B cell (primary cell): ENCODE results near the gene MICU1. TPM values are rescaled to one million over a fixed set of nuclear protein-coding genes. Genes with fewer than 3 reads are reported as not detected.

Experiments
- ATAC-seq: fragments of 200-7000 bp; cut with Tn5 transposase; one replicate; pipeline ENCODE4 v1.10.0; 2021; ENCODE audit warnings: low read depth, mild to moderate bottlenecking, moderate number of reproducible peaks, moderate library complexity
- CTCF ChIA-PET: fragments of 350-600 bp; sonication (Branson Sonifier 250); formaldehyde crosslinking; loops from one replicate; lab custom pipeline; 2021; ENCODE audit warnings: antibody characterized with exemption, inconsistent platforms; lab: Charles Lee
- POLR2A ChIA-PET: fragments of 350-600 bp; sonication (Branson Sonifier 250); formaldehyde crosslinking; loops from one replicate; lab custom pipeline; 2021; ENCODE audit warnings: antibody characterized with exemption; lab: Charles Lee
- DNase-seq: peaks from one replicate; pipeline ENCODE4 v3.0.0; 2013
- H2AFZ ChIP-seq: 2 replicates; pipeline ENCODE4 v1.6.1; 2012; ENCODE audit warnings: mild to moderate bottlenecking, low read depth, low read length; ENCODE audit not compliant: insufficient read depth, poor library complexity, severe bottlenecking
- H3K27ac ChIP-seq, 2 donors: 1 replicate in 1 of 2; 2 replicates in 1 of 2; pipeline ENCODE4 v1.5.1; 2012 to 2013; ENCODE audit warnings: low read length in 2 of 2, mild to moderate bottlenecking in 2 of 2, moderate library complexity in 1 of 2
- H3K27me3 ChIP-seq, 4 experiments: fragments of 200-600 bp in 1 of 4; sonication (generic) in 1 of 4; replicated peaks in 1 of 4; 1 replicate in 2 of 4; 2 replicates in 2 of 4; pipeline versions ENCODE4 v1.6.1 to v1.7.0; 2013 to 2016; ENCODE audit warnings: low read length in 3 of 4, mild to moderate bottlenecking in 2 of 4, mixed read lengths in 1 of 4, moderate library complexity in 1 of 4; ENCODE audit not compliant: insufficient read depth in 4 of 4, control insufficient read depth in 3 of 4; ENCODE audit errors: control extremely low read depth in 1 of 4
- H3K36me3 ChIP-seq, 2 experiments: replicated peaks in 1 of 2; 1 replicate in 1 of 2; 2 replicates in 1 of 2; pipeline versions ENCODE4 v1.6.1 to v1.7.1; 2013; ENCODE audit warnings: low read length in 1 of 2; ENCODE audit not compliant: insufficient read depth in 2 of 2, control insufficient read depth in 1 of 2; ENCODE audit errors: control extremely low read depth in 1 of 2, extremely low read depth in 1 of 2
- H3K4me1 ChIP-seq, 2 donors: fragments of 200-600 bp in 1 of 2; sonication (generic) in 1 of 2; 1 replicate in 1 of 2; 2 replicates in 1 of 2; pipeline versions ENCODE4 v1.5.1 to v1.6.1; 2013 to 2017; ENCODE audit warnings: low read length in 2 of 2; ENCODE audit not compliant: control insufficient read depth in 2 of 2, insufficient read depth in 2 of 2
- H3K4me2 ChIP-seq: replicated peaks from 2 replicates; pipeline ENCODE3; 2012; ENCODE audit warnings: mild to moderate bottlenecking, low read depth, low read length; ENCODE audit not compliant: poor library complexity, severe bottlenecking
- H3K4me3 ChIP-seq, 5 experiments: fragments of 200-600 bp in 1 of 5; sonication (generic) in 1 of 5; 1 replicate in 3 of 5; 2 replicates in 2 of 5; pipeline versions ENCODE4 v1.5.1 to v1.7.0; 2011 to 2016; ENCODE audit warnings: low read length in 4 of 5, mild to moderate bottlenecking in 4 of 5, low read depth in 2 of 5, control low read depth in 1 of 5, moderate library complexity in 1 of 5; ENCODE audit not compliant: insufficient read depth in 1 of 5; ENCODE audit errors: control extremely low read depth in 1 of 5, extremely low read depth in 1 of 5
- H3K79me2 ChIP-seq: fragments of 200-600 bp; sonication (generic); one replicate; pipeline ENCODE4 v1.6.0; 2016; ENCODE audit warnings: low read length; ENCODE audit not compliant: control insufficient read depth, insufficient read depth
- H3K9ac ChIP-seq: fragments of 200-600 bp; sonication (generic); 2 replicates; pipeline ENCODE4 v1.6.1; 2017; ENCODE audit warnings: mild to moderate bottlenecking, low read length, moderate library complexity
- H3K9me3 ChIP-seq, 3 donors: one replicate each; pipeline versions ENCODE4 v1.6.1 to v1.7.1; 2013; ENCODE audit warnings: low read length in 2 of 3; ENCODE audit not compliant: control insufficient read depth in 2 of 3, insufficient read depth in 1 of 3; ENCODE audit errors: control extremely low read depth in 1 of 3
- H4K20me1 ChIP-seq: 2 replicates; pipeline ENCODE4 v1.6.0; 2012; ENCODE audit warnings: mild to moderate bottlenecking, low read length; ENCODE audit not compliant: insufficient read depth, control insufficient read depth, poor library complexity, severe bottlenecking
- H3K27ac Mint-ChIP-seq: one replicate; pipeline ENCODE4 v1.8.0; 2021; ENCODE audit warnings: mixed read lengths
- H3K27me3 Mint-ChIP-seq: one replicate; pipeline ENCODE4 v1.8.0; 2021; ENCODE audit warnings: mixed read lengths
- H3K4me1 Mint-ChIP-seq: one replicate; pipeline ENCODE4 v1.8.0; 2021; ENCODE audit warnings: mixed read lengths
- H3K4me3 Mint-ChIP-seq: one replicate; pipeline ENCODE4 v1.8.0; 2021; ENCODE audit warnings: mixed read lengths
- H3K9me3 Mint-ChIP-seq: one replicate; pipeline ENCODE4 v1.8.0; 2022; ENCODE audit warnings: mixed read lengths; ENCODE audit not compliant: insufficient read depth
- CTCF ChIP-seq: fragments of 200-600 bp; IDR thresholded peaks from one replicate; pipeline ENCODE4 v1.8.0; 2022; ENCODE audit warnings: antibody characterized with exemption, mild to moderate bottlenecking
- EZH2 ChIP-seq: IDR thresholded peaks from 2 replicates; pipeline ENCODE4 v1.6.1; 2012; ENCODE audit warnings: borderline replicate concordance, low read depth, mild to moderate bottlenecking, moderate library complexity, low read length; ENCODE audit not compliant: insufficient read depth, poor library complexity, severe bottlenecking
- WGBS: methylation state at CpG from one replicate; pipeline ENCODE4 v1.1.5; 2013; ENCODE audit warnings: missing lambda C conversion rate; ENCODE audit not compliant: insufficient coverage; 5-methylcytosine and 5-hydroxymethylcytosine counted together
- intact Hi-C: fragments of 100-400 bp; cut with micrococcal nuclease; formaldehyde crosslinking; loops from one replicate; pipeline ENCODE4 v1.10.0; 2022
- polyA plus RNA-seq: library from polyadenylated mRNA; depleted of rRNA; stranded (reverse); fragments of >200 nt; gene quantifications from 2 replicates; pipeline ENCODE4 v1.2.3, GENCODE V29; 2012
- total RNA-seq, 2 donors: library from RNA; stranded (reverse); fragments of 120-200 nt in 1 of 2; gene quantifications; 1 replicate in 1 of 2; 2 replicates in 1 of 2; pipeline versions ENCODE4 v1.2.3 to v1.2.4, GENCODE V29; 2013 to 2022

MICU1 gene
- total and polyA plus RNA-seq, 2 donors (not counting 1 experiment from before 2014, with no cell fraction given), result 12.0 to 34.7 TPM

- no peak overlapping the region for H3K4me3 ChIP-seq
- intact Hi-C loops, result no loop called here
- Mint-ChIP-seq H3K4me3 (no peak overlapping the region), H3K27ac (no peak overlapping the region), H3K4me1 (peaks cover 13% of the 10 kb centered on the region), H3K9me3 (no peaks in the 10 kb centered on the region), H3K27me3 (no peaks in the 10 kb centered on the region)
- peaks cover 8 to 9% of the 10 kb centered on the region in 2 donors for H3K4me1 ChIP-seq
- TF ChIP-seq CTCF (no peak), EZH2 (no peak)
- H3K9ac ChIP-seq, result no peak overlapping the region
- CTCF ChIA-PET, result no interaction called here
- POLR2A ChIA-PET, result no interaction called here
- H3K27ac ChIP-seq, result no peak overlapping the region
- no peak for DNase-seq
- no peaks in the 10 kb centered on the region for H3K36me3 ChIP-seq
- H4K20me1 ChIP-seq, result peaks cover 5% of the 10 kb centered on the region
- H3K79me2 ChIP-seq, result peaks cover 57% of the 10 kb centered on the region
- no peak for ATAC-seq
- H3K4me2 ChIP-seq, result no peak overlapping the region
- H2AFZ ChIP-seq, result no peak overlapping the region
- H3K27me3 ChIP-seq, result no peaks in the 10 kb centered on the region
- H3K9me3 ChIP-seq, result no peaks in the 10 kb centered on the region
- no CpG with 5 or more reads among the region's 1 CpG for WGBS
Measured at GRCh38 chr10:72622271-72622670, 3.6 kb downstream of the MICU1 start.

- Histone ChIP-seq H3K4me2 (no peak overlapping the region), H3K4me3 (no peak overlapping the region), H3K36me3 (no peaks in the 10 kb centered on the region), H3K9ac (no peak overlapping the region), H3K27me3 (no peaks in the 10 kb centered on the region), H2AFZ (no peak overlapping the region), H3K79me2 (peaks cover 35% of the 10 kb centered on the region), H3K27ac (no peak overlapping the region), H3K9me3 (peaks cover 0 to 7% (median 0%) of the 10 kb centered on the region in 3 donors), H3K4me1 (peaks cover under 1 to 1% of the 10 kb centered on the region in 2 donors), H4K20me1 (peaks cover 5% of the 10 kb centered on the region)
- POLR2A ChIA-PET, result no interaction called here
- no peak overlapping the region for H3K4me3 Mint-ChIP-seq
- DNase-seq (no peak), ATAC-seq (no peak)
- peaks cover 6% of the 10 kb centered on the region for H3K4me1 Mint-ChIP-seq
- no peaks in the 10 kb centered on the region for H3K27me3 Mint-ChIP-seq
- no peak for TF ChIP-seq CTCF
- no peak for TF ChIP-seq EZH2
- intact Hi-C loops, result no loop called here
- H3K9me3 Mint-ChIP-seq, result peaks cover 3% of the 10 kb centered on the region
- CTCF ChIA-PET, result no interaction called here
- WGBS, result 100% methylated on average over 1 of the region's 1 CpG
- no peak overlapping the region for H3K27ac Mint-ChIP-seq
Measured at GRCh38 chr10:72616716-72617115, 9.2 kb downstream of the MICU1 start.
